ENCODE data around the gene MCHR2.
"Not testable (repeated sequence)": the region's sequence is repeated elsewhere in the genome, so short reads cannot be mapped to it uniquely, and the experiment has no call there.

MCHR2 gene
- total RNA-seq: 0 to 0.04 (median 0) reads per million in 3 experiments

- no peak for DNase-seq
Observed at GRCh38 chr6:99993533-99994251, at the start of gene MCHR2. Gene MCHR2, minus strand, starts transcription at chr6:99994223. Its CDS starts 38,076 bp downstream, at chr6:99956147.

GRCh38 chr6:100038546-100038945 lies 44.5 kb upstream of the MCHR2 start:
- DNase-seq: not testable (repeated sequence)

GRCh38 chr6:100035873-100036653 lies 42.0 kb upstream of the MCHR2 start:
- no peak for DNase-seq

GRCh38 chr6:100023798-100024197 lies 29.8 kb upstream of the MCHR2 start:
- no peak for DNase-seq

- no peak for DNase-seq
Observed at GRCh38 chr6:100022847-100023246, 28.8 kb upstream of the MCHR2 start.

- no peak for DNase-seq
Observed at GRCh38 chr6:100008857-100009256, 14.8 kb upstream of the MCHR2 start.

- peak; percentile 2 for DNase-seq
Observed at GRCh38 chr6:100001915-100002388, 7.9 kb upstream of the MCHR2 start.

GRCh38 chr6:99997141-99997540 lies 3.1 kb upstream of the MCHR2 start:
- no peak for DNase-seq

GRCh38 chr6:99995916-99996315 lies 1.9 kb upstream of the MCHR2 start:
- no peak for DNase-seq

- no peak for DNase-seq
Observed at GRCh38 chr6:99993146-99993532, 884 bp downstream of the MCHR2 start.

- DNase-seq: no peak
Observed at GRCh38 chr6:99991955-99992354, 2.1 kb downstream of the MCHR2 start.

- no peak for DNase-seq
Observed at GRCh38 chr6:99980741-99981140, 13.3 kb downstream of the MCHR2 start.

GRCh38 chr6:99979953-99980352 lies 14.1 kb downstream of the MCHR2 start:
- no peak for DNase-seq

GRCh38 chr6:99967052-99967451 lies 27.0 kb downstream of the MCHR2 start:
- DNase-seq: no peak

- DNase-seq: no peak
Observed at GRCh38 chr6:99960027-99960426, 34.0 kb downstream of the MCHR2 start.

- no peak for DNase-seq
Observed at GRCh38 chr6:99951016-99951805, 42.8 kb downstream of the MCHR2 start.

GRCh38 chr6:99946005-99946404 lies 48.0 kb downstream of the MCHR2 start:
- no peak for DNase-seq

- DNase-seq: no peak
Observed at GRCh38 chr6:99943846-99944245, 50.2 kb downstream of the MCHR2 start.

GRCh38 chr6:99940582-99940981 lies 53.4 kb downstream of the MCHR2 start:
- DNase-seq: no peak

GRCh38 chr6:99933129-99933528 lies 60.9 kb downstream of the MCHR2 start:
- DNase-seq: no peak

- DNase-seq: no peak
Observed at GRCh38 chr6:99912657-99913056, 81.4 kb downstream of the MCHR2 start.

- no peak for DNase-seq
Observed at GRCh38 chr6:99905209-99906106, 88.6 kb downstream of the MCHR2 start.
